HepG2 (cell line): Measurements from ENCODE around the gene CLASRP. TPM values are rescaled to one million over a fixed set of nuclear protein-coding genes. Genes with fewer than 3 reads are reported as not detected.

Source experiments
- ERF ChIP-seq: IDR thresholded peaks from 2 replicates; pipeline ENCODE4 v1.6.1; 2018; ENCODE audit warnings: missing biosample characterization, missing genetic modification reagents
- FOSL2 ChIP-seq: sonication (generic); formaldehyde crosslinking; IDR thresholded peaks from 2 replicates; pipeline ENCODE4 v1.4.0; 2020; ENCODE audit warnings: missing genetic modification reagents
- GFI1 ChIP-seq: sonication (generic); formaldehyde crosslinking; IDR thresholded peaks from 2 replicates; pipeline ENCODE4 v1.5.0; 2020; ENCODE audit warnings: missing genetic modification reagents, mild to moderate bottlenecking, borderline replicate concordance
- HOMEZ ChIP-seq: IDR thresholded peaks from 2 replicates; pipeline ENCODE4 v1.6.1; 2016; ENCODE audit warnings: low read depth
- JUN ChIP-seq: sonication (generic); formaldehyde crosslinking; IDR thresholded peaks from 2 replicates; pipeline ENCODE4 v1.4.0; 2020; ENCODE audit warnings: mild to moderate bottlenecking, missing genetic modification reagents
- NONO ChIP-seq, 2 experiments: fragments of 450-650 bp in 1 of 2; sonication (generic) in 1 of 2; formaldehyde crosslinking in 1 of 2; IDR thresholded peaks in 1 of 2; conservative IDR thresholded peaks in 1 of 2; 2 replicates each; pipeline versions ENCODE4 v1.6.1 to v1.8.0; 2017 to 2022; ENCODE audit warnings: mild to moderate bottlenecking in 1 of 2, missing genetic modification reagents in 1 of 2, moderate library complexity in 1 of 2
- RELA ChIP-seq: sonication (generic); formaldehyde crosslinking; IDR thresholded peaks from 2 replicates; pipeline ENCODE4 v1.4.0; 2020; ENCODE audit warnings: missing genetic modification reagents
- REXO4 ChIP-seq: sonication (generic); formaldehyde crosslinking; IDR thresholded peaks from 2 replicates; pipeline ENCODE4 v1.8.0; 2022; ENCODE audit warnings: missing genetic modification reagents, mild to moderate bottlenecking, borderline replicate concordance
- TMF1 ChIP-seq: sonication (generic); formaldehyde crosslinking; IDR thresholded peaks from 2 replicates; pipeline ENCODE4 v1.8.1; 2022; ENCODE audit warnings: low read depth, missing genetic modification reagents
- U2AF2 ChIP-seq: fragments of 200-400 bp; formaldehyde crosslinking; IDR thresholded peaks from 2 replicates; pipeline ENCODE4 v1.6.1; 2017; ENCODE audit warnings: low read depth, mild to moderate bottlenecking, low read length
- ZNF17 ChIP-seq: sonication (generic); formaldehyde crosslinking; IDR thresholded peaks from 2 replicates; pipeline ENCODE4 v1.5.0; 2020; ENCODE audit warnings: mild to moderate bottlenecking, missing genetic modification reagents
- ZNF570 ChIP-seq: sonication (generic); formaldehyde crosslinking; IDR thresholded peaks from 2 replicates; pipeline ENCODE4 v1.4.0; 2020; ENCODE audit warnings: mild to moderate bottlenecking, missing genetic modification reagents, borderline replicate concordance
- ZNF720 ChIP-seq: sonication (generic); formaldehyde crosslinking; IDR thresholded peaks from 2 replicates; pipeline ENCODE4 v1.4.0; 2020; ENCODE audit warnings: missing genetic modification reagents
- polyA plus RNA-seq, 8 experiments: library from polyadenylated mRNA; depleted of rRNA in 3 of 8; stranded (reverse) in 7 of 8; unstranded in 1 of 8; fragments of >200 nt; fragmentation: Illumina TruSeq in 4 of 8; extraction: Trizol in 4 of 8; gene quantifications; 2 replicates each; pipeline versions ENCODE4 v1.2.1 to v1.2.3, GENCODE V29; 2011 to 2016; ENCODE audit warnings: low read depth in 4 of 8, missing spikeins in 1 of 8, mixed read lengths in 1 of 8; ENCODE audit not compliant: insufficient read depth in 1 of 8
- total RNA-seq, 5 experiments: library from RNA; depleted of rRNA; stranded (reverse); fragments of >200 nt; fragmentation: Illumina TruSeq; extraction: Trizol; gene quantifications; 2 replicates each; pipeline ENCODE4 v1.2.3, GENCODE V29; 2016; ENCODE audit warnings: low read depth in 1 of 5
- TF ChIP-seq, protein P1 (sequence below): sonication (generic); formaldehyde crosslinking; IDR thresholded peaks from 2 replicates; pipeline ENCODE4 v1.8.1; 2023; ENCODE audit warnings: mild to moderate bottlenecking, missing genetic modification reagents
- TF ChIP-seq, protein P2 (sequence below): sonication (generic); formaldehyde crosslinking; conservative IDR thresholded peaks from 2 replicates; pipeline ENCODE4 v1.4.0; 2020; ENCODE audit warnings: mild to moderate bottlenecking, missing genetic modification reagents, moderate library complexity
- TF ChIP-seq, protein P3 (sequence below): sonication (generic); formaldehyde crosslinking; IDR thresholded peaks from 2 replicates; pipeline ENCODE4 v1.8.0; 2022; ENCODE audit warnings: missing genetic modification reagents, mild to moderate bottlenecking, moderate library complexity, borderline replicate concordance
- TF ChIP-seq, protein P4 (sequence below): fragments of 450-650 bp; IDR thresholded peaks from 2 replicates; pipeline ENCODE4 v1.6.1; 2016

CLASRP gene
- total and polyA plus RNA-seq, 2 of the 13 experiments (the other 11 are each of a cell fraction or from before 2014, with no cell fraction given) = 32.0 to 51.4 TPM

DNA sequence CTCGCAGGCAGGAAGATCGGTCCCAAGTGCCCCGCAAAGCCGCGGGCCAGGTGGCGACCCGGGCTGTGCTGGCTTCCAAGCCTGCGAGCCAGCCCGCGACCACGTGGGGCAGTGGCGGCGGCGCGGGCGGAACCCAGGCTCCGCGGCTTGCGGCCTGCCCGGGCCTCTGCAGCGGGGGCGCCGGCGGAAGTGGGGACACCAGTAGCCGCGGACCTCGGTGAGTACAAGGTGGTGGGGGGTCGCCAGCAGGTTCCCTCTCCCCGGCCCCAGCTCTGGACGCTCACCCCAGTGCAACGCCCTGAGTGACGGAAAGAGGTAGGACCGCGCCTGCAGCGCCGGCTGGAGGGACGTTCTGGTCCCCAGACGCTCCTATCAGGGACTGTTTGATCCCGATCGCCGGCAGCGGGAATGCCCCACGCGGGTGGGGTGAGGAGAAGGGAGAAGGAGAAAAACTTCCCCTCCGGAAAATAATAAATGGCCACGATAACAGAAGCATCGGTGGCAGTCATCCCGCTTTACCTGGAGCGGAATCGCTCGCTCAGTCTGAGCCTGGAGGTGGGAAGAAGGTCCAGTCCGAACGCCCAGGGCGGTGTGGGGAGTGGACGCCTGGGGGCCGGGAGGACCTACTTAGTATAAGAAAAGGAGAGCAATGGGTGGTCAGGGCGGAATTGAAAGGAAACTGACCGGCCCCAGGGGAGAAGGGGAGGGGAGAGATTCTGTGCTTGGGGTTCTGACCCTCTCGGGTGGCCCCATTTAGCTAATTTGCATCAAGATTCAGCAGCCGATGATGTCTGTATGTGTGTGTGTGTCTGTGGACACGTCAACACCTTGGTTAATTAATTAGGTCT lies 40.4 kb downstream of the CLASRP start, which contains the start of gene GEMIN7 (continued):
- TF ChIP-seq ZNF720 (CRISPR knock-in tag) (no peak), U2AF2 (no peak), RELA (CRISPR knock-in tag) (0 out of 2 replicates have a peak, but pooled peaks have one; percentile 54), NONO (IDR thresholded peaks at IDR 0.05) (no peak), NONO (CRISPR knock-in tag; conservative IDR thresholded peaks at IDR 0.05) (peak; percentile 93), FOSL2 (CRISPR knock-in tag) (peak; percentile 26; the same call in 1 of the 2 replicates), ZNF17 (CRISPR knock-in tag) (no peak), GFI1 (CRISPR knock-in tag) (peak; percentile 23; the same call in 1 of the 2 replicates), JUN (CRISPR knock-in tag) (peak; percentile 16; the same call in 1 of the 2 replicates), TMF1 (CRISPR knock-in tag) (peak; percentile 95), ERF (CRISPR knock-in tag) (peak; percentile 93), HOMEZ (0 out of 2 replicates have a peak, but pooled peaks have one; percentile 41), REXO4 (CRISPR knock-in tag) (no peak; the same call in 1 of the 2 replicates), ZNF570 (CRISPR knock-in tag) (no peak)
- TF ChIP-seq, protein P1, sequence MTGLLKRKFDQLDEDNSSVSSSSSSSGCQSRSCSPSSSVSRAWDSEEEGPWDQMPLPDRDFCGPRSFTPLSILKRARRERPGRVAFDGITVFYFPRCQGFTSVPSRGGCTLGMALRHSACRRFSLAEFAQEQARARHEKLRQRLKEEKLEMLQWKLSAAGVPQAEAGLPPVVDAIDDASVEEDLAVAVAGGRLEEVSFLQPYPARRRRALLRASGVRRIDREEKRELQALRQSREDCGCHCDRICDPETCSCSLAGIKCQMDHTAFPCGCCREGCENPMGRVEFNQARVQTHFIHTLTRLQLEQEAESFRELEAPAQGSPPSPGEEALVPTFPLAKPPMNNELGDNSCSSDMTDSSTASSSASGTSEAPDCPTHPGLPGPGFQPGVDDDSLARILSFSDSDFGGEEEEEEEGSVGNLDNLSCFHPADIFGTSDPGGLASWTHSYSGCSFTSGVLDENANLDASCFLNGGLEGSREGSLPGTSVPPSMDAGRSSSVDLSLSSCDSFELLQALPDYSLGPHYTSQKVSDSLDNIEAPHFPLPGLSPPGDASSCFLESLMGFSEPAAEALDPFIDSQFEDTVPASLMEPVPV = peak; percentile 83
- TF ChIP-seq, protein P2, sequence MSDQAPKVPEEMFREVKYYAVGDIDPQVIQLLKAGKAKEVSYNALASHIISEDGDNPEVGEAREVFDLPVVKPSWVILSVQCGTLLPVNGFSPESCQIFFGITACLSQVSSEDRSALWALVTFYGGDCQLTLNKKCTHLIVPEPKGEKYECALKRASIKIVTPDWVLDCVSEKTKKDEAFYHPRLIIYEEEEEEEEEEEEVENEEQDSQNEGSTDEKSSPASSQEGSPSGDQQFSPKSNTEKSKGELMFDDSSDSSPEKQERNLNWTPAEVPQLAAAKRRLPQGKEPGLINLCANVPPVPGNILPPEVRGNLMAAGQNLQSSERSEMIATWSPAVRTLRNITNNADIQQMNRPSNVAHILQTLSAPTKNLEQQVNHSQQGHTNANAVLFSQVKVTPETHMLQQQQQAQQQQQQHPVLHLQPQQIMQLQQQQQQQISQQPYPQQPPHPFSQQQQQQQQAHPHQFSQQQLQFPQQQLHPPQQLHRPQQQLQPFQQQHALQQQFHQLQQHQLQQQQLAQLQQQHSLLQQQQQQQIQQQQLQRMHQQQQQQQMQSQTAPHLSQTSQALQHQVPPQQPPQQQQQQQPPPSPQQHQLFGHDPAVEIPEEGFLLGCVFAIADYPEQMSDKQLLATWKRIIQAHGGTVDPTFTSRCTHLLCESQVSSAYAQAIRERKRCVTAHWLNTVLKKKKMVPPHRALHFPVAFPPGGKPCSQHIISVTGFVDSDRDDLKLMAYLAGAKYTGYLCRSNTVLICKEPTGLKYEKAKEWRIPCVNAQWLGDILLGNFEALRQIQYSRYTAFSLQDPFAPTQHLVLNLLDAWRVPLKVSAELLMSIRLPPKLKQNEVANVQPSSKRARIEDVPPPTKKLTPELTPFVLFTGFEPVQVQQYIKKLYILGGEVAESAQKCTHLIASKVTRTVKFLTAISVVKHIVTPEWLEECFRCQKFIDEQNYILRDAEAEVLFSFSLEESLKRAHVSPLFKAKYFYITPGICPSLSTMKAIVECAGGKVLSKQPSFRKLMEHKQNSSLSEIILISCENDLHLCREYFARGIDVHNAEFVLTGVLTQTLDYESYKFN (CRISPR knock-in tag) = peak; percentile 66
- TF ChIP-seq, protein P3, sequence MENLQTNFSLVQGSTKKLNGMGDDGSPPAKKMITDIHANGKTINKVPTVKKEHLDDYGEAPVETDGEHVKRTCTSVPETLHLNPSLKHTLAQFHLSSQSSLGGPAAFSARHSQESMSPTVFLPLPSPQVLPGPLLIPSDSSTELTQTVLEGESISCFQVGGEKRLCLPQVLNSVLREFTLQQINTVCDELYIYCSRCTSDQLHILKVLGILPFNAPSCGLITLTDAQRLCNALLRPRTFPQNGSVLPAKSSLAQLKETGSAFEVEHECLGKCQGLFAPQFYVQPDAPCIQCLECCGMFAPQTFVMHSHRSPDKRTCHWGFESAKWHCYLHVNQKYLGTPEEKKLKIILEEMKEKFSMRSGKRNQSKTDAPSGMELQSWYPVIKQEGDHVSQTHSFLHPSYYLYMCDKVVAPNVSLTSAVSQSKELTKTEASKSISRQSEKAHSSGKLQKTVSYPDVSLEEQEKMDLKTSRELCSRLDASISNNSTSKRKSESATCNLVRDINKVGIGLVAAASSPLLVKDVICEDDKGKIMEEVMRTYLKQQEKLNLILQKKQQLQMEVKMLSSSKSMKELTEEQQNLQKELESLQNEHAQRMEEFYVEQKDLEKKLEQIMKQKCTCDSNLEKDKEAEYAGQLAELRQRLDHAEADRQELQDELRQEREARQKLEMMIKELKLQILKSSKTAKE (CRISPR knock-in tag) = peak; percentile 64; the same call in 1 of the 2 replicates
- TF ChIP-seq, protein P4, sequence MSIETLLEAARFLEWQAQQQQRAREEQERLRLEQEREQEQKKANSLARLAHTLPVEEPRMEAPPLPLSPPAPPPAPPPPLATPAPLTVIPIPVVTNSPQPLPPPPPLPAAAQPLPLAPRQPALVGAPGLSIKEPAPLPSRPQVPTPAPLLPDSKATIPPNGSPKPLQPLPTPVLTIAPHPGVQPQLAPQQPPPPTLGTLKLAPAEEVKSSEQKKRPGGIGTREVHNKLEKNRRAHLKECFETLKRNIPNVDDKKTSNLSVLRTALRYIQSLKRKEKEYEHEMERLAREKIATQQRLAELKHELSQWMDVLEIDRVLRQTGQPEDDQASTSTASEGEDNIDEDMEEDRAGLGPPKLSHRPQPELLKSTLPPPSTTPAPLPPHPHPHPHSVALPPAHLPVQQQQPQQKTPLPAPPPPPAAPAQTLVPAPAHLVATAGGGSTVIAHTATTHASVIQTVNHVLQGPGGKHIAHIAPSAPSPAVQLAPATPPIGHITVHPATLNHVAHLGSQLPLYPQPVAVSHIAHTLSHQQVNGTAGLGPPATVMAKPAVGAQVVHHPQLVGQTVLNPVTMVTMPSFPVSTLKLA = peak; percentile 55
